Endothelial cell of umbilical vein (primary cell): Measurements from ENCODE around the gene STX4. TPM values are rescaled to one million over a fixed set of nuclear protein-coding genes. Genes with fewer than 3 reads are reported as not detected.
A peak's percentile ranks its signal among the peaks of the same experiment; 100 is the strongest.

ENCODE experiments used
- BruUV-seq: library from RNA; stranded (reverse); fragments of 400-500 nt; replicated peaks from 2 replicates; lab custom pipeline; 2021; lab: Mats Ljungman, UMichigan
- CTCF ChIA-PET: fragments of 300-600, 350-600 bp; sonication (Branson Sonifier 250); formaldehyde crosslinking; loops from one replicate; lab custom pipeline; 2021; ENCODE audit warnings: antibody characterized with exemption, inconsistent platforms; lab: Charles Lee
- POLR2A ChIA-PET: fragments of 300-600, 350-600 bp; sonication (Branson Sonifier 250); formaldehyde crosslinking; loops from one replicate; lab custom pipeline; 2021; ENCODE audit warnings: antibody characterized with exemption, inconsistent platforms; lab: Charles Lee
- DNase-seq: peaks from one replicate; pipeline ENCODE4 v3.0.0-alpha.2; 2011; ENCODE audit warnings: low read depth, low spot score
- FAIRE-seq: peaks from 2 replicates; lab custom pipeline; 2011; peaks lifted over from hg19 to GRCh38; lab: Jason Lieb, UNC
- H2AFZ ChIP-seq: 2 replicates; pipeline ENCODE4 v1.6.0; 2012; ENCODE audit warnings: low read depth, low read length, control low read depth, inconsistent platforms
- H3K27ac ChIP-seq: 2 replicates; pipeline ENCODE4 v1.5.1; 2011; ENCODE audit warnings: low read depth, mild to moderate bottlenecking, control low read depth, low read length, moderate library complexity; ENCODE audit not compliant: insufficient read depth
- H3K27me3 ChIP-seq, 2 experiments: 2 replicates each; pipeline versions ENCODE4 v1.6.0 to v1.6.1; 2011; ENCODE audit warnings: low read length in 2 of 2, mixed read lengths in 1 of 2; ENCODE audit not compliant: control insufficient read depth in 2 of 2, insufficient read depth in 2 of 2
- H3K36me3 ChIP-seq, 2 experiments: 2 replicates in 1 of 2; 3 replicates in 1 of 2; pipeline ENCODE4 v1.5.1; 2011; ENCODE audit warnings: low read length in 2 of 2, mild to moderate bottlenecking in 1 of 2, moderate library complexity in 1 of 2; ENCODE audit not compliant: control insufficient read depth in 2 of 2, insufficient read depth in 2 of 2; ENCODE audit errors: extremely low read depth in 1 of 2
- H3K4me1 ChIP-seq: 3 replicates; pipeline ENCODE4 v1.5.1; 2011; ENCODE audit warnings: mild to moderate bottlenecking, low read length; ENCODE audit not compliant: control insufficient read depth, insufficient read depth; ENCODE audit errors: extremely low read depth
- H3K4me2 ChIP-seq: 2 replicates; pipeline ENCODE4 v1.6.1; 2011; ENCODE audit warnings: low read length, control low read depth, mixed read lengths; ENCODE audit not compliant: insufficient read depth
- H3K4me3 ChIP-seq, 3 experiments: fragments of 200-600 bp in 1 of 3; sonication (generic), shearing (Covaris generic) in 1 of 3; replicated peaks in 1 of 3; 2 replicates each; pipeline ENCODE4 v1.5.1; 2011 to 2016; ENCODE audit warnings: control low read depth in 3 of 3, low read length in 3 of 3, mild to moderate bottlenecking in 2 of 3, inconsistent platforms in 1 of 3, low read depth in 1 of 3, moderate library complexity in 1 of 3; ENCODE audit not compliant: insufficient read depth in 1 of 3
- H3K79me2 ChIP-seq: 2 replicates; pipeline ENCODE4 v1.6.0; 2012; ENCODE audit warnings: low read length, inconsistent platforms; ENCODE audit not compliant: control insufficient read depth, insufficient read depth
- H3K9ac ChIP-seq: replicated peaks from 2 replicates; pipeline ENCODE3; 2011; ENCODE audit warnings: low read length, control low read depth; ENCODE audit not compliant: insufficient read depth; ENCODE audit errors: extremely low read depth
- H3K9me1 ChIP-seq: replicated peaks from 3 replicates; pipeline ENCODE4 v1.6.0; 2011; ENCODE audit warnings: mild to moderate bottlenecking, low read length; ENCODE audit not compliant: control insufficient read depth, insufficient read depth; ENCODE audit errors: extremely low read depth
- H3K9me3 ChIP-seq: replicated peaks from 2 replicates; pipeline ENCODE4 v1.5.1; 2012; ENCODE audit warnings: low read length, inconsistent platforms; ENCODE audit not compliant: control insufficient read depth, insufficient read depth
- H4K20me1 ChIP-seq: replicated peaks from 2 replicates; pipeline ENCODE3; 2011; ENCODE audit warnings: mild to moderate bottlenecking, low read length; ENCODE audit not compliant: control insufficient read depth, insufficient read depth; ENCODE audit errors: extremely low read depth
- CTCF ChIP-seq, 2 donors: IDR thresholded peaks; 1 replicate in 1 of 2; 2 replicates in 1 of 2; pipeline ENCODE4 v1.5.1; 2011; ENCODE audit warnings: low read length in 2 of 2, mild to moderate bottlenecking in 2 of 2, moderate library complexity in 2 of 2, control low read depth in 1 of 2, inconsistent platforms in 1 of 2, low read depth in 1 of 2; ENCODE audit not compliant: insufficient read depth in 1 of 2; ENCODE audit errors: extremely low read depth in 1 of 2
- EZH2 ChIP-seq: IDR thresholded peaks from 2 replicates; pipeline ENCODE4 v1.6.1; 2012; ENCODE audit warnings: borderline replicate concordance, low read depth, mild to moderate bottlenecking, moderate library complexity, low read length, inconsistent platforms; ENCODE audit not compliant: severe bottlenecking
- FOS ChIP-seq: IDR thresholded peaks from 2 replicates; pipeline ENCODE4 v1.6.1; 2011; ENCODE audit warnings: mild to moderate bottlenecking, low read length, moderate library complexity, borderline replicate concordance; ENCODE audit not compliant: insufficient read depth
- GATA2 ChIP-seq: IDR thresholded peaks from 2 replicates; pipeline ENCODE4 v1.7.0; 2011; ENCODE audit warnings: low read depth, mild to moderate bottlenecking, moderate library complexity, mixed read lengths, low read length; ENCODE audit not compliant: insufficient read length, insufficient read depth
- JUN ChIP-seq: IDR thresholded peaks from 2 replicates; pipeline ENCODE4 v1.6.1; 2011; ENCODE audit warnings: borderline replicate concordance, low read depth; ENCODE audit not compliant: insufficient read length, insufficient read depth
- MAX ChIP-seq: IDR thresholded peaks from 2 replicates; pipeline ENCODE4 v1.6.1; 2011; ENCODE audit not compliant: insufficient read depth, insufficient read length
- MYC ChIP-seq: IDR thresholded peaks from one replicate; pipeline ENCODE4 v1.6.1; 2011; ENCODE audit warnings: mild to moderate bottlenecking, low read depth, low read length
- POLR2A ChIP-seq: IDR thresholded peaks from 2 replicates; pipeline ENCODE4 v1.6.1; 2012; ENCODE audit warnings: low read depth, mild to moderate bottlenecking, control low read depth, low read length
- POLR2AphosphoS5 ChIP-seq: IDR thresholded peaks from 2 replicates; pipeline ENCODE4 v1.6.1; 2012; ENCODE audit warnings: low read depth, mild to moderate bottlenecking, control low read depth, low read length, moderate library complexity; ENCODE audit not compliant: insufficient read depth
- dilution Hi-C: fragments of 300-500 bp; cut with MboI; formaldehyde crosslinking; loops from one replicate; pipeline ENCODE4 v1.15.0; 2019; ENCODE audit warnings: low sequenced_read_pairs; ENCODE audit not compliant: extremely low pct_ligation_motif_present
- intact Hi-C: fragments of 100-400 bp; cut with micrococcal nuclease; formaldehyde crosslinking; loops from one replicate; pipeline ENCODE4 v1.10.0; 2022
- polyA plus RNA-seq, 4 experiments: library from polyadenylated mRNA; depleted of rRNA in 3 of 4; stranded (reverse) in 3 of 4; unstranded in 1 of 4; fragments of >200 nt; gene quantifications; 2 replicates each; pipeline versions ENCODE4 v1.2.1 to v1.2.3, GENCODE V29; 2011 to 2012; ENCODE audit warnings: missing spikeins in 1 of 4
- total RNA-seq: library from RNA; stranded (reverse); gene quantifications from 2 replicates; pipeline ENCODE4 v1.2.3, GENCODE V29; 2021

Gene STX4
- total and polyA plus RNA-seq, 2 donors (not counting 3 experiments of a cell fraction or from before 2014, with no cell fraction given): 49.5 to 65.2 TPM

- ChIA-PET CTCF (interaction anchor here (0.6 to 2.3 kb wide), 13 partner anchors 8 to 796 kb away, joined by 3 to 22 read pairs (median 4); partner anchors contain the start of genes HSD3B7, VKORC1 and ZNF843), POLR2A (interaction anchor here (0.9 to 1.8 kb wide), 4 partner anchors 11 to 107 kb away, joined by 5 to 9 read pairs (median 6); partner anchors contain the start of genes FUS and STX4)
- Histone ChIP-seq H3K9ac (peak overlapping the region; percentile 97), H3K9me1 (no peaks in the 10 kb centered on the region), H3K79me2 (peaks cover 51% of the 10 kb centered on the region), H3K36me3 (peaks cover 3 to 15% of the 10 kb centered on the region in 2 experiments), H3K4me3 (peak overlapping the region; percentile 68 to 87 (median 87)), H2AFZ (peak overlapping the region; percentile 70), H3K27me3 (no peaks in the 10 kb centered on the region), H3K27ac (peak overlapping the region; percentile 86), H4K20me1 (no peaks in the 10 kb centered on the region), H3K4me2 (peak overlapping the region; percentile 93), H3K9me3 (no peaks in the 10 kb centered on the region), H3K4me1 (peaks cover 14% of the 10 kb centered on the region)
- no TSS peak for BruUV-seq
- FAIRE-seq: peak; percentile 82
- dilution Hi-C loops: no loop called here
- intact Hi-C loops: loop anchor here (2.0 to 10.0 kb wide), 2 partner anchors 15 to 791 kb away; no protein-coding TSS in a partner anchor
- TF ChIP-seq POLR2AphosphoS5 (peak; percentile 71), EZH2 (no peak)
- peak; percentile 91 for DNase-seq
These were observed 40.0 kb downstream of the STX4 start for GRCh38 chr16:31073142-31073969.

GRCh38 chr16:31073970-31074813, 40.8 kb downstream of the STX4 start, which contains the start of the genes ZNF646 and ZNF668:
Gene ZNF646, plus strand, starts transcription at chr16:31074422. Its CDS starts 1,903 bp downstream, at chr16:31076325.
Gene ZNF668, minus strand, starts transcription at chr16:31074240. Its CDS starts 9,781 bp downstream, at chr16:31064459.
- peak; percentile 100 for FAIRE-seq
- peaks cover 47% of the 10 kb centered on the region for H3K79me2 ChIP-seq
- TF ChIP-seq MAX (no peak), JUN (no peak), EZH2 (no peak), POLR2A (peak; percentile 84), POLR2AphosphoS5 (peak; percentile 93), FOS (no peak), GATA2 (no peak), CTCF (IDR thresholded peaks at IDR 0.05; ENCODE audit: extremely low read depth in 1 of 2, insufficient read depth in 1 of 2, low read depth in 1 of 2, low read length in 2 of 2) (no peak), MYC (peak; percentile 70)
- peaks cover 3 to 23% of the 10 kb centered on the region in 2 experiments for H3K36me3 ChIP-seq
- H3K27ac ChIP-seq: peak within 1 kb of the TSS; percentile 86
- no TSS peak for BruUV-seq
- H3K9ac ChIP-seq: peak within 1 kb of the TSS; percentile 97
- H3K4me2 ChIP-seq: peak within 1 kb of the TSS; percentile 88
- H2AFZ ChIP-seq: peak within 1 kb of the TSS; percentile 70
- H3K4me1 ChIP-seq: peaks cover 14% of the 10 kb centered on the region
- no peaks in the 10 kb centered on the region for H3K9me3 ChIP-seq
- peak within 1 kb of the TSS; percentile 68 to 87 (median 87) for H3K4me3 ChIP-seq
- POLR2A ChIA-PET: interaction anchor here (0.9 to 1.8 kb wide), 4 partner anchors 10 to 106 kb away, joined by 5 to 9 read pairs (median 6); partner anchors contain the start of genes FUS and STX4
- dilution Hi-C loops (no loop called here), intact Hi-C loops (loop anchor here (1.0 to 10.0 kb wide), 11 partner anchors 15 to 791 kb away; partner anchors contain the start of genes ARMC5, FUS, HSD3B7 and KAT8)
- H3K27me3 ChIP-seq: no peaks in the 10 kb centered on the region
- H3K9me1 ChIP-seq: no peaks in the 10 kb centered on the region
- CTCF ChIA-PET: interaction anchor here (0.6 to 2.3 kb wide), 12 partner anchors 9 to 795 kb away, joined by 3 to 22 read pairs (median 4); partner anchors contain the start of genes HSD3B7, VKORC1 and ZNF843
- H4K20me1 ChIP-seq: no peaks in the 10 kb centered on the region
- DNase-seq: peak; percentile 99
